ENCODE measurements around the gene PHYKPL. TPM values are rescaled to one million over a fixed set of nuclear protein-coding genes. Genes with fewer than 3 reads are reported as not detected.
A peak's percentile ranks its signal among the peaks of the same experiment; 100 is the strongest.

Gene PHYKPL
- total and polyA plus RNA-seq, 7 experiments from 2014 or later = 38.8 to 265 (median 143) TPM

DNA sequence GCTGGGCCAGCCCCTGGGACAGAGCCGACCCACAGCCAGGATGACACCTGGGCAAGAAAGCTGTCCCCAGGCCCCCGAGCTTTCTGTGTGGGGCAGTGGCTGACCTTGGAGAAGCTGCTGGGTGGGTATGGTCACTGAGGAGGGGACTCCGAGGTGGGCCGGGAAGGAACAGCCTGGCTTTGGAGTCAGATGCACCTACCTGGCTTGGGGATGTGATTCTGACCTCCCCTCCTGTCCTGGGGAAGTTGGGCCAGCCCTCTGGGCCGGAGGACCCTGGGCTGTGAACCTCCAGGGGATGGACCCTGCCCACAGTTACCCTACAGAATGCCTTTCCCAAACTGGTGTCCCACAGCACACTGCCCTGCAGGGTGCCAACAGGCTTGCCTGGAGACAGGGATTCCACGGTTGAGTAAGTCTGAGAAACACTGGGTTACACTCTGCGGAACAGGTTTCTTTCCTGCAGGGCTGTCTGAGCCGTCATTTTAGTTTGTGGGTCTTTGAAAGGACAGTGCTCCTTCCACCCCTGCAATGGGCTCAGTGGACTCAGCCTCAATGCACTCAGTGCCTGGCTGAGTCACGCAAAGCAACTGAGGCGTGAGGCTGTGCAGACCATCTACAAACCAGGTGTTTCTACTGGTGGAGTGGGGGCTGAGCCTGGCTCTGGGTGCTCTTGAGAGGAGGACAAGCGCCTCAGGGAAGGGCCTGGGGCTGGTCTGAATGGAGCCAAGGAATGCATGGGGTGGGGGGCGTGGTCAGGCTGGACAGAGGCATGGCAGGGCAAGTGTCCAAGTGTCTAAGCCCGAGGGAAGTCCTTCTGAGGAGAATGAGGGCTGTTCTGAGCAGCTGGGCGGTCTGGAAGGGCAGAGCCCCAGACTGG is 41.3 kb upstream of the PHYKPL start:
- no peak for ATAC-seq

GRCh38 chr5:178273041-178273440 is 40.4 kb upstream of the PHYKPL start:
- Mint-ChIP-seq H3K4me1 (peaks cover 0 to 2% (median 0%) of the 10 kb centered on the region in 7 donors), H3K4me3 (no peak overlapping the region), H3K36me3 (peaks cover 0 to 6% (median 0%) of the 10 kb centered on the region in 5 donors), H3K27me3 (peaks cover 0 to 4% (median 0%) of the 10 kb centered on the region in 5 donors), H3K27ac (no peak overlapping the region), H3K9me3 (peaks cover 0 to 7% (median 0%) of the 10 kb centered on the region in 11 donors)
- ATAC-seq (no peak), DNase-seq (no peak)
- ChIA-PET CTCF (interaction anchor here (0.6 kb wide), 1 partner anchor 1591 kb away, joined by 3 read pairs; no protein-coding TSS in a partner anchor), POLR2A (no interaction called here)
- Histone ChIP-seq H3K36me3 (ENCODE audit: control insufficient read depth in 2 of 3, insufficient read depth in 3 of 3, low read length in 3 of 3) (no peaks in the 10 kb centered on the region), H3K4me3 (ENCODE audit: low read length) (no peak overlapping the region), H3K27ac (ENCODE audit: low read depth, low read length) (no peak overlapping the region), H3K27me3 (ENCODE audit: control insufficient read depth in 2 of 2, insufficient read depth in 2 of 2, low read length in 2 of 2) (no peaks in the 10 kb centered on the region), H3K4me1 (ENCODE audit: control insufficient read depth in 2 of 2, insufficient read depth in 2 of 2, low read length in 2 of 2) (no peaks in the 10 kb centered on the region), H3K9me3 (ENCODE audit: control insufficient read depth in 2 of 3, low read length in 3 of 3) (no peaks in the 10 kb centered on the region)
- intact Hi-C loops (cut with micrococcal nuclease) = no loop called here

More for the DNA sequence above, 41.3 kb upstream of the PHYKPL start:
- Histone ChIP-seq H3K4me3 (ENCODE audit: low read length) (no peak overlapping the region), H3K4me1 (ENCODE audit: control insufficient read depth in 2 of 2, insufficient read depth in 2 of 2, low read length in 2 of 2) (no peaks in the 10 kb centered on the region), H3K36me3 (ENCODE audit: control insufficient read depth in 2 of 3, insufficient read depth in 3 of 3, low read length in 3 of 3) (no peaks in the 10 kb centered on the region), H3K27me3 (ENCODE audit: control insufficient read depth in 2 of 2, insufficient read depth in 2 of 2, low read length in 2 of 2) (no peaks in the 10 kb centered on the region), H3K27ac (ENCODE audit: low read depth, low read length) (no peak overlapping the region), H3K9me3 (ENCODE audit: control insufficient read depth in 2 of 3, low read length in 3 of 3) (no peaks in the 10 kb centered on the region)
- Mint-ChIP-seq H3K4me1 (peaks cover 0 to 2% (median 0%) of the 10 kb centered on the region in 7 donors), H3K9me3 (peaks cover 0 to 7% (median 0%) of the 10 kb centered on the region in 11 donors), H3K27ac (no peak overlapping the region), H3K27me3 (peaks cover 0 to 4% (median 0%) of the 10 kb centered on the region in 5 donors), H3K36me3 (peaks cover 0 to 6% (median 0%) of the 10 kb centered on the region in 5 donors), H3K4me3 (no peak overlapping the region)
- ChIA-PET CTCF (no interaction called here), POLR2A (no interaction called here)
- intact Hi-C loops (cut with micrococcal nuclease) = no loop called here
- DNase-seq = no peak

DNA sequence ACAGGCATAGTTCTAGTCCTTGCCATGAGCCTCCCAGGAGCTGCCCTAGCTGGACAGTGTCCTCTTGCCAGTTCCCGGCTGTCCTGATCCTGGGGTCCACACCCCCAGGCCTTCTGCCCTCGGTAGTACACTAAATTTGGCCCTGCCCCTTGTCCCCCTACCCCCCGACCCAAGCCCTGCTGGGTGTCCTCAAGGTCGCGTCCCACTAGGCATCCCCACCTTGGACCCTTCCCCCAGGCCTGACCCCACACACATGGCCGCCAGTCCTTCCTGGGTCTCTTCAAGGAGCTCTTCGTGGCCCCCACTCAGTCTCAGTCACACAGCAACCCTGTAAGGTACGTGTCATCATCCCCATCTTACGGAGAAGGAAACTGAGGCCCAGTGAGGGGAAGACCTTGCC is 40.0 kb upstream of the PHYKPL start:
- CTCF ChIA-PET = interaction anchor here (0.6 kb wide), 1 partner anchor 1590 kb away, joined by 3 read pairs; no protein-coding TSS in a partner anchor
- intact Hi-C loops (cut with micrococcal nuclease) = no loop called here
- ATAC-seq (peak; percentile 10), DNase-seq (no peak)
- Histone ChIP-seq H3K4me3 (ENCODE audit: low read length) (no peak overlapping the region), H3K9me3 (ENCODE audit: control insufficient read depth in 2 of 3, low read length in 3 of 3) (no peaks in the 10 kb centered on the region), H3K27ac (ENCODE audit: low read depth, low read length) (no peak overlapping the region), H3K4me1 (ENCODE audit: control insufficient read depth in 2 of 2, insufficient read depth in 2 of 2, low read length in 2 of 2) (no peaks in the 10 kb centered on the region), H3K36me3 (ENCODE audit: control insufficient read depth in 2 of 3, insufficient read depth in 3 of 3, low read length in 3 of 3) (no peaks in the 10 kb centered on the region), H3K27me3 (ENCODE audit: control insufficient read depth in 2 of 2, insufficient read depth in 2 of 2, low read length in 2 of 2) (no peaks in the 10 kb centered on the region)
- POLR2A ChIA-PET = no interaction called here
- Mint-ChIP-seq H3K27me3 (peaks cover 0 to 1% (median 0%) of the 10 kb centered on the region in 5 donors), H3K4me1 (peaks cover 0 to 2% (median 0%) of the 10 kb centered on the region in 7 donors), H3K9me3 (peaks cover 0 to 7% (median 0%) of the 10 kb centered on the region in 11 donors), H3K27ac (no peak overlapping the region), H3K4me3 (no peak overlapping the region), H3K36me3 (peaks cover 0 to 6% (median 0%) of the 10 kb centered on the region in 5 donors)

GRCh38 chr5:178271726-178272479 is 39.3 kb upstream of the PHYKPL start:
- H3K4me3 ChIP-seq (ENCODE audit: low read length) = no peak overlapping the region
- Mint-ChIP-seq H3K27ac (no peak overlapping the region), H3K27me3 (no peaks in the 10 kb centered on the region), H3K4me1 (peaks cover 0 to 2% (median 0%) of the 10 kb centered on the region in 7 donors), H3K4me3 (no peak overlapping the region), H3K9me3 (peaks cover 0 to 7% (median 0%) of the 10 kb centered on the region in 11 donors), H3K36me3 (peaks cover 0 to 6% (median 0%) of the 10 kb centered on the region in 5 donors)
- intact Hi-C loops (cut with micrococcal nuclease) = no loop called here
- H3K27me3 ChIP-seq (ENCODE audit: control insufficient read depth in 2 of 2, insufficient read depth in 2 of 2, low read length in 2 of 2) = no peaks in the 10 kb centered on the region
- CTCF ChIA-PET = interaction anchor here (1.0 kb wide), 1 partner anchor 9 kb away, joined by 6 read pairs; no protein-coding TSS in a partner anchor
- ATAC-seq = no peak
- no peaks in the 10 kb centered on the region for H3K36me3 ChIP-seq (ENCODE audit: control insufficient read depth in 2 of 3, insufficient read depth in 3 of 3, low read length in 3 of 3)
- no peaks in the 10 kb centered on the region for H3K4me1 ChIP-seq (ENCODE audit: control insufficient read depth in 2 of 2, insufficient read depth in 2 of 2, low read length in 2 of 2)
- no peak overlapping the region for H3K27ac ChIP-seq (ENCODE audit: low read depth, low read length)
- POLR2A ChIA-PET = no interaction called here
- no peak for DNase-seq
- H3K9me3 ChIP-seq (ENCODE audit: control insufficient read depth in 2 of 3, low read length in 3 of 3) = no peaks in the 10 kb centered on the region

DNA sequence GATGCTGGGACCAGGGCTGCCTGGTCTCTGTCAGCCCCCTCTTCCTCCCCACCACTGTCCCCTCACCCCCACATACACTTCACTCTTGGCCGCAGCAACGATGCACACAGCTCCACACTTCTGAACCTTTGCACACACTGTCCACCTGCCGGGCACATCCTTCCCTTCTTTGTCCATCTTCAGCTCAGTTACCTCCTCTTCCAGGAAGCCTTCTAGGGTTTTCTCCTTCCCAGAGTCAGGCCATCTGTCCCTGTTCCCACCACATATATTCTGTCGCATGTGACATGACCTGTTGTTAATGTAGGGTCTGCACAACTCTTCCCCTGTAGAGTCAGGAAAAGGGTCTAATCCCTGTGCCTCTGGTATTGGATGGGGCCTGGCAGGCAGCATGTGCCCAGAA is 38.6 kb upstream of the PHYKPL start:
- no peak for DNase-seq
- H3K36me3 Mint-ChIP-seq = peaks cover 0 to 6% (median 0%) of the 10 kb centered on the region in 5 donors
- H3K4me3 Mint-ChIP-seq = no peak overlapping the region
- CTCF ChIA-PET = interaction anchor here (1.0 kb wide), 1 partner anchor 9 kb away, joined by 6 read pairs; no protein-coding TSS in a partner anchor
- intact Hi-C loops (cut with micrococcal nuclease) = no loop called here
- Histone ChIP-seq H3K4me3 (ENCODE audit: low read length) (no peak overlapping the region), H3K36me3 (ENCODE audit: control insufficient read depth in 2 of 3, insufficient read depth in 3 of 3, low read length in 3 of 3) (no peaks in the 10 kb centered on the region), H3K27me3 (ENCODE audit: control insufficient read depth in 2 of 2, insufficient read depth in 2 of 2, low read length in 2 of 2) (no peaks in the 10 kb centered on the region), H3K9me3 (ENCODE audit: control insufficient read depth in 2 of 3, low read length in 3 of 3) (no peaks in the 10 kb centered on the region), H3K4me1 (ENCODE audit: control insufficient read depth in 2 of 2, insufficient read depth in 2 of 2, low read length in 2 of 2) (no peaks in the 10 kb centered on the region), H3K27ac (ENCODE audit: low read depth, low read length) (no peak overlapping the region)
- POLR2A ChIA-PET = no interaction called here
- peaks cover 0 to 7% (median 0%) of the 10 kb centered on the region in 11 donors for H3K9me3 Mint-ChIP-seq
- H3K27me3 Mint-ChIP-seq = no peaks in the 10 kb centered on the region
- no peak for ATAC-seq
- no peak overlapping the region for H3K27ac Mint-ChIP-seq
- peaks cover 0 to 2% (median 0%) of the 10 kb centered on the region in 7 donors for H3K4me1 Mint-ChIP-seq

GRCh38 chr5:178269499-178269898 is 36.9 kb upstream of the PHYKPL start:
- no peak overlapping the region for H3K27ac ChIP-seq (ENCODE audit: low read depth, low read length)
- Mint-ChIP-seq H3K27me3 (no peaks in the 10 kb centered on the region), H3K9me3 (peaks cover 0 to 1% (median 0%) of the 10 kb centered on the region in 11 donors), H3K27ac (peak overlapping the region in 1 of 9 donors; percentile 38), H3K4me1 (peaks cover 0 to 2% (median 0%) of the 10 kb centered on the region in 7 donors), H3K4me3 (no peak overlapping the region), H3K36me3 (no peaks in the 10 kb centered on the region)
- no peaks in the 10 kb centered on the region for H3K4me1 ChIP-seq (ENCODE audit: control insufficient read depth in 2 of 2, insufficient read depth in 2 of 2, low read length in 2 of 2)
- H3K36me3 ChIP-seq (ENCODE audit: control insufficient read depth in 2 of 3, insufficient read depth in 3 of 3, low read length in 3 of 3) = no peaks in the 10 kb centered on the region
- ChIA-PET POLR2A (no interaction called here), CTCF (no interaction called here)
- no peaks in the 10 kb centered on the region for H3K27me3 ChIP-seq (ENCODE audit: control insufficient read depth in 2 of 2, insufficient read depth in 2 of 2, low read length in 2 of 2)
- no peak for ATAC-seq
- no peak for DNase-seq
- no peak overlapping the region for H3K4me3 ChIP-seq (ENCODE audit: low read length)
- intact Hi-C loops (cut with micrococcal nuclease) = no loop called here
- no peaks in the 10 kb centered on the region for H3K9me3 ChIP-seq (ENCODE audit: control insufficient read depth in 2 of 3, low read length in 3 of 3)
